ENCODE results near the gene ZMYM4. TPM values are rescaled to one million over a fixed set of nuclear protein-coding genes. Genes with fewer than 3 reads are reported as not detected.
A peak's percentile ranks its signal among the peaks of the same experiment; 100 is the strongest.
"Not testable (repeated sequence)": the region's sequence is repeated elsewhere in the genome, so short reads cannot be mapped to it uniquely, and the experiment has no call there.

The ZMYM4 gene
- total RNA-seq, 2 experiments from 2014 or later, result 30.9 to 32.7 TPM

DNA sequence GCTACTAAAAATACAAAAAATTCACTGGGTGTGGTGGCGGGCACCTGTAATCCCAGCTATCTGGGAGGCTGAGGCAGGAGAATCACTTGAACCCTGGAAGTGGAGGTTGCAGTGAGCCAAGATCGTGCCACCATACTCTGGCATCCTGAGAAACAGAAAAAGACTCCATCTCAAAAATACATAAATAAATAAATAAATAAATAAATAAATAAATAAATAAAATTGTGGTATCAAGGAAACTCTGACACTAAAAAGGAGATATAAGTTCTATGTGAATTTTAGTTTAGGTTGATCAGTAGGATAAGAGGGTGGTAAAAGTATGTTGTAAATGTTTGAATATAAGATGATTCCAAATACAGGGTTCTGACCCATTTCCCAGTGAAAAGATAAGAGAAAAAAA is 63.1 kb downstream of the ZMYM4 start:
- H3K27me3 Mint-ChIP-seq, DNase-seq, H3K9me3 Mint-ChIP-seq, H3K4me1 Mint-ChIP-seq, H3K4me3 Mint-ChIP-seq, H3K27ac Mint-ChIP-seq: not testable (repeated sequence)
- H3K36me3 Mint-ChIP-seq, result peaks cover 10% of the 10 kb centered on the region

DNA sequence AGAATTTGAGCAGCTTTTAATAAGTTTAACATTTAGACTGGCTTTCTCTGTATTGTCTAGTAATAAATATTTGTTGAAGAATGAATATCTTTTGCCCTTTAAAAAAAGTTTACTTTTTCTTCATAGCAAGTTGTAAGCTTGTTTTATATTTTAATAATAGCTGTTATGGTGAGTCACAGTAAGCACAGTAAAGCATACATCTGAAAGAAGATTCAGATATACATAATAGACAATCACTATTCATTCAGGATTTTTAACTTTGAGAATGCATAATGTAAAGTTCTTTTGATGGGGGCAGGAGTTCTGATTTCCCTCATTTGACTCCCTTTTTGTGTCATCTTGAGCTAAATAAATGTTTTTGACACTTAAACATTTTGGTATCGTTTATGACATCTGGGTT is 66.0 kb downstream of the ZMYM4 start:
- Mint-ChIP-seq H3K9me3 (no peaks in the 10 kb centered on the region), H3K4me3 (no peak overlapping the region), H3K27me3 (no peaks in the 10 kb centered on the region)

DNA sequence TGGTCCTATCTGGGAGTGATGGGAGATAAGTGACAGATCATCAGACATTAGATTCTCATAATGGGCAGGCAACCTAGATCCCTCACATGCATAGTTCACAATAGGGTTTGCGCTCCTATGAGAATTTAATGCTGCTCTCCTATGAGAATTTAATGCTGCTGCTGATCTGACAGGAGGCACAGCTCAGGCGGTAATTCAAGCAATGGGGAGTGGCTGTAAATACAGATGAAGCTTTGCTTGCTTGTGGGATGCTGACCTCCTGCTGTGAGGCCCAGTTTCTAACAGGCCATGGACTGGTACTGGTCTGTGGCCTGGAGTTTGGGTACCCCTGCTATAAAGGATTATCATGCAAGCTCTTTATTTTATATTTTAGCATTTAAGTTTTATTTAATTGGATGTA is 72.0 kb downstream of the ZMYM4 start:
- H3K4me3 Mint-ChIP-seq, result no peak overlapping the region
- no peaks in the 10 kb centered on the region for H3K27me3 Mint-ChIP-seq
- no peaks in the 10 kb centered on the region for H3K9me3 Mint-ChIP-seq
- DNase-seq, result no peak
- H3K27ac Mint-ChIP-seq, result no peak overlapping the region
- peaks cover 15% of the 10 kb centered on the region for H3K36me3 Mint-ChIP-seq
- H3K4me1 Mint-ChIP-seq, result peaks cover 6% of the 10 kb centered on the region

More for the DNA sequence above, 66.0 kb downstream of the ZMYM4 start:
- no peak for DNase-seq
- no peak overlapping the region for H3K27ac Mint-ChIP-seq
- peaks cover 1% of the 10 kb centered on the region for H3K4me1 Mint-ChIP-seq
- H3K36me3 Mint-ChIP-seq, result peaks cover 15% of the 10 kb centered on the region

DNA sequence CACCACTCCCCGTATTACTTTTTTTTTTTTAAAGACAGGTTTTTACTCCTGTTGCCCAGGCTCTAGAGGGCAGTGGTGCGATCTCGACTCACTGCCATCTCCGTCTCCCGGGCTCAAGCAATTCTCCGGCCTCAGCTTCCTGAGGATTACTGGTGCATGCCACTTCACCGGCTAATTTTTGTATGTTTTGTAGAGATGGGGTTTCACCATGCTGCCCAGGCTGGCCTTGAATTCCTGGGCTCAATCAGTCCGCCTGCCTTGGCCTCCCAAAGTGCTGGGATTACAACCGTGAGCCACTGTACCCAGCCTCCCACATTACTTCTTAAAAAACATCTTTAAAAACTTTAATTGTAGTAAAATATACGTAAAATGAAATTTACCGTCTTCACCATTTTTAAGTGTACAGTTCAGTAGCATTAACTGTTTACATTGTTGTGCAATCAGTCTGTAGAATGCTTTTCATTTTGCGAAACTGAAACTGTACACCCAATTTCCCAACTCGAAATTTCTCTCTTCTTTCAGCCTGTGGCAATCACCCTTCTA is 77.0 kb downstream of the ZMYM4 start:
- H3K9me3 Mint-ChIP-seq, result no peaks in the 10 kb centered on the region
- no peaks in the 10 kb centered on the region for H3K27me3 Mint-ChIP-seq
- no peak overlapping the region for H3K27ac Mint-ChIP-seq
- H3K36me3 Mint-ChIP-seq, result no peaks in the 10 kb centered on the region
- no peak overlapping the region for H3K4me3 Mint-ChIP-seq
- DNase-seq, result no peak
- peaks cover 11% of the 10 kb centered on the region for H3K4me1 Mint-ChIP-seq

DNA sequence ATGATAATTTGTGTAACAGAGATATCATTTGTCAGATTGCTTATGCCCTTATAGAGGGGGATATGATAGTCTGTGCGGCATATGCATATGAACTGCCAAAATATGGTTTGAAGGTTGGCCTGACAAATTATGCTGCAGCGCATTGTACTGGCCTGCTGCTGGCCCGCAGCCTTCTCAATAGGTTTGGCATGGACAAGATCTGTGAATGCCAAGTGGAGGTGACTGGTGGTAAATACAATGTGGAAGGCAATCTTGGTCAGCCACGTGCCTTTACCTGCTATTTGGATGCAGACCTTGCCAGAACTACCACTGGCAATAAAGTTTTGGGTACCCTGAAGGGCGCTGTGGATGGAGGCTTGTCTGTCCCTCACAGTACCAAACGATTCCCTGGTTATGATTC is 82.4 kb downstream of the ZMYM4 start:
- Mint-ChIP-seq H3K4me3 (no peak overlapping the region), H3K4me1 (peaks cover 3% of the 10 kb centered on the region), H3K9me3 (no peaks in the 10 kb centered on the region), H3K27ac (no peak overlapping the region), H3K27me3 (no peaks in the 10 kb centered on the region), H3K36me3 (peaks cover 8% of the 10 kb centered on the region)
- DNase-seq, result no peak

DNA sequence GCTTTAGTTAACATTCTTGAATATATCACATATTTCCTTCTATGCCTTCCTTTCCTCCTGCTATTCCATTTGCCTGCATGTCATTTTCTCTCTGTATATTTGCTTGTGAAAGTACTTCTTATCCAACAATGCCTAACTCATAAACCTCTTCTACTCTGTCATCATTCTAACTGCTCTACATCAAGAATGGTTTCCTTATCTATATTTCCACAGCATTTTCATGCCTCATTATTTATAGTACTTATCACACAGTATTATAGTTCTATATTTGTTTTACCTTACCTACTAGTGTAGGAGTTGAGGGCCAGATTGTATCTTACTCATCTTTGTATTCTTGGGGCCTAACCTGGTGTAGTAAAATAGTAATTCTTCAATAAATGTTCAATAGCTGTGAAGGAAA is 91.5 kb downstream of the ZMYM4 start:
- Mint-ChIP-seq H3K9me3 (no peaks in the 10 kb centered on the region), H3K36me3 (peaks cover 13% of the 10 kb centered on the region), H3K27ac (no peak overlapping the region), H3K27me3 (no peaks in the 10 kb centered on the region), H3K4me1 (peaks cover 5% of the 10 kb centered on the region), H3K4me3 (no peak overlapping the region)
- DNase-seq, result no peak

DNA sequence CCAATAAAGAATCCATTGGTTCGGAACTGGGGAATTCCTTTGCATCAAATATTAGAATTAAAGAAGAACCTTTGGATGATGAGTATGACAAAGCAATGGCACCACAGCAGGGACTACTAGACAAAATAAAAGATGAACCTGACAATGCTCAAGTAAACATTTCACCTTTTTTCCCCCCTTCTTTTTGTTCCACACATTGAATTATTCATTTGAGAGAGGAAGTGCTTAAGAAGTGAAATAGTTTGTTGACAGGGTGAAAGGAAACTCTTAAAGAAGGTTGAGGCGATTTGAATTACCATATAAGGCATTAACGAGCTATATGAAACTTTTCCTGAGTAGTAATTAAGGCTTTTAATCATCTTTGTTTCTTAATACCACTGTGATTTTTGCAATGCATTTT is 93.1 kb downstream of the ZMYM4 start:
- no peak for DNase-seq
- peaks cover 13% of the 10 kb centered on the region for H3K36me3 Mint-ChIP-seq
- peaks cover 5% of the 10 kb centered on the region for H3K4me1 Mint-ChIP-seq
- no peak overlapping the region for H3K4me3 Mint-ChIP-seq
- H3K27me3 Mint-ChIP-seq, result no peaks in the 10 kb centered on the region
- no peak overlapping the region for H3K27ac Mint-ChIP-seq
- no peaks in the 10 kb centered on the region for H3K9me3 Mint-ChIP-seq

DNA sequence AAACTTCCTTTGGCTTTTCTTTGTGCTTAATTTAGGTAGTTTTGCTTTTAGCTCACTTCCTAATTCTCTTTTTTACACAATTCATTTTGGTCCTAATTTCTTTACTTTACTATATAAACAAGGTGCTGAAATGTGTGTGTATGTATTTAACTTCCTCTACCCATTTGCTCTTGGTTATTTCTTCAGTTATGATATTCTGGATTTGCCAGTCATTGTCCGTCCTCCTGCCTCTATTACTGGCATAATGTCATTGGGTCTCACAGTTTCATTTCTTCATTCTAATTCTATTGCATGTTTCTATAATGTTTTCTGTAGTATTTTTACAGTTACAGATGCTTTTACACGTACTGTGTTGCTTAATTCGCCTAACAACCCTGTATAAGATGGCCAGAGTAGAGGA is 96.2 kb downstream of the ZMYM4 start:
- Mint-ChIP-seq H3K36me3 (peaks cover 13% of the 10 kb centered on the region), H3K27ac (no peak overlapping the region), H3K27me3 (no peaks in the 10 kb centered on the region), H3K4me3 (no peak overlapping the region), H3K9me3 (no peaks in the 10 kb centered on the region), H3K4me1 (peaks cover 5% of the 10 kb centered on the region)
- DNase-seq, result no peak

DNA sequence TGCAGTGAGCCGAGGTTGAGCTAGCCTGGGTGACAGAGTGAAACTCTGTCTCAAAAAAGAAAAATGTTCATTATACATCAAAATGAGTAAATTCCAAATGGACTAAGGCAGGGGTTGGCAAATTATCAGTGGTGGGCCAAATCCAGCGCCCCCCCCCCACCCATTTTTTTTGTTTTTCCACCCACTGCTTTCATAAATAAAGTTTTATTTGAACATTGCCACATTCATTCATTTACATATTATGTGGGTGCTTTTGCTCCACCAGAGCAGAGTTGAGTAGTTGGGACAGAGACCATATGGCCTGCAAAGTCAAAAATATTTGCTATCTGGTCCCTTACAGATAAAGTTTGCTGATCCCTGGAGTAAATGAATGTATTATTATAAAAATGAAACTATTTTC is 99.4 kb downstream of the ZMYM4 start:
- no peaks in the 10 kb centered on the region for H3K9me3 Mint-ChIP-seq
- DNase-seq, result no peak
- no peak overlapping the region for H3K4me3 Mint-ChIP-seq
- no peaks in the 10 kb centered on the region for H3K27me3 Mint-ChIP-seq
- H3K36me3 Mint-ChIP-seq, result no peaks in the 10 kb centered on the region
- H3K27ac Mint-ChIP-seq, result no peak overlapping the region
- H3K4me1 Mint-ChIP-seq, result no peaks in the 10 kb centered on the region

DNA sequence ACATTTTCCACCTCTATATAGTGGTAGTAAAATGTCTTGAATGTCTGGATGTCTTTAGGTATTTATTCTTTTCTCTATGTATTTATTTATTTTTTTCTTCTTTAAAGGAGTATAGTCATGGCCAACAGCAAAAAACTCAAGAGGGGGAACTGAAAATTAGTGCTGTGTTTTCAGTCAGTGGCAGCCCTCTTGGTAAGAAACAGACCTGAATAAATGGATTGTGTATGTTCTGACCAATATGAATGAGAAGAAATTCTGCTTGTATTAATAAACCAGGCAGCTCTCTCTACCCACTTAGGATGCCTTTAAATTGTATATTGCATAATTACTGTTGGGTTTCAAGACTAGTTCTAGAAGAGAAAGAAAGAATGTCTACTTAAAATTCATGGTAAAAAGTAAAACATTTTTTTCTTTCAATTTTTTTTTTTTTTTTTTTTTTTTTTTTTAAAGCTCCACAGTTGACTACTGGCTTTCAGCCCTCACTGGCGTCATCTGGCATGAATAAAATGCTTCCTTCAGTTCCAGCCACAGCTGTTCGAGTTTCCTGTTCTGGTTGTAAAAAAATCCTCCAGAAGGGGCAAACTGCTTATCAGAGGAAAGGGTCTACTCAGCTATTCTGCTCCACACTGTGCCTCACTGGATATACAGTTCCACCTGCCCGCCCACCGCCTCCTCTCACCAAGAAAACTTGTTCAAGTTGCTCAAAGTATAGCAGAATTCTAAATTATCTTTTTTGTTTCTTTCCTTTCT is 101.6 kb downstream of the ZMYM4 start:
- H3K27me3 Mint-ChIP-seq, result no peaks in the 10 kb centered on the region
- DNase-seq, result no peak
- H3K27ac Mint-ChIP-seq, result no peak overlapping the region
- H3K9me3 Mint-ChIP-seq, result no peaks in the 10 kb centered on the region
- H3K4me1 Mint-ChIP-seq, result no peaks in the 10 kb centered on the region
- H3K36me3 Mint-ChIP-seq, result peaks cover 4% of the 10 kb centered on the region
- no peak overlapping the region for H3K4me3 Mint-ChIP-seq

DNA sequence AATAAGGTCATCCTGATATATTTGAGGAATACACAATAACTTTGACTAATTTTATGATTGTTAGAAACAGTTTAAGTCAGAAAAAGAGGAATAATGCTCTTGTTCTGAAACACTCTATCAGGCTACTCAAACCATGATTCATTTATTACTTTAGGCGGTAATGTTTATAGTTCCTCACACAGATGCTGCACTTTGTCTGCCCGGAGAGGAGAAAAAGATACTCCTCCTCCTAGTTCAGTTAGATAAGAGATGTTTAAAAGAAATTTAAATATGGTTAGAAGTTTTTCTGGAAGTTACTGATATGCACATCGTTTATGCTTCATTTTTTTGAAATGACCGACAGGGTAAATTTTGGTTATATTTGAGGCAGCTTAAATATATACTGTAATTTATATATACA is 103.0 kb downstream of the ZMYM4 start:
- Mint-ChIP-seq H3K27me3 (no peaks in the 10 kb centered on the region), H3K27ac (no peak overlapping the region), H3K36me3 (peaks cover 4% of the 10 kb centered on the region), H3K9me3 (no peaks in the 10 kb centered on the region), H3K4me1 (no peaks in the 10 kb centered on the region), H3K4me3 (no peak overlapping the region)
- no peak for DNase-seq

DNA sequence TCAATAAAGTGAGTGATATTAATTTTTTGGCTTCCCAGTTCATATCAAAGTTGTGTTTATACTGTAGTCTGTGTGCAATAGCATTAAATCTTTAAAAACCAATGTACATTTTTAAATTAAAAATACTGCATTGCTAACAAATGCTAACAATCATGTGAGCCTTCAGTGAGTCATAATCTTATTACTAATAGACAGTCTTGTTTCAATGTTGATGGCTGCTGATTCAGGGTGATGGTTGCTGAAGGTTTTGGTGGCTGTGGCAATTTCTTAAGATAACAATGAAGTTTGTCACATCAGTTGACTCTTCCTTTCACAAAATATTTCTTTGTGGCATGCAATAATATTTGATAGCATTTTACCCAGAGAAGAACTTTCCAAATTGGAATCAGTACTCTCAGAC is 109.0 kb downstream of the ZMYM4 start:
- no peak overlapping the region for H3K4me3 Mint-ChIP-seq
- DNase-seq, result no peak
- no peaks in the 10 kb centered on the region for H3K9me3 Mint-ChIP-seq
- H3K27ac Mint-ChIP-seq, result no peak overlapping the region
- no peaks in the 10 kb centered on the region for H3K27me3 Mint-ChIP-seq
- H3K4me1 Mint-ChIP-seq, result no peaks in the 10 kb centered on the region
- H3K36me3 Mint-ChIP-seq, result peaks cover 4% of the 10 kb centered on the region

DNA sequence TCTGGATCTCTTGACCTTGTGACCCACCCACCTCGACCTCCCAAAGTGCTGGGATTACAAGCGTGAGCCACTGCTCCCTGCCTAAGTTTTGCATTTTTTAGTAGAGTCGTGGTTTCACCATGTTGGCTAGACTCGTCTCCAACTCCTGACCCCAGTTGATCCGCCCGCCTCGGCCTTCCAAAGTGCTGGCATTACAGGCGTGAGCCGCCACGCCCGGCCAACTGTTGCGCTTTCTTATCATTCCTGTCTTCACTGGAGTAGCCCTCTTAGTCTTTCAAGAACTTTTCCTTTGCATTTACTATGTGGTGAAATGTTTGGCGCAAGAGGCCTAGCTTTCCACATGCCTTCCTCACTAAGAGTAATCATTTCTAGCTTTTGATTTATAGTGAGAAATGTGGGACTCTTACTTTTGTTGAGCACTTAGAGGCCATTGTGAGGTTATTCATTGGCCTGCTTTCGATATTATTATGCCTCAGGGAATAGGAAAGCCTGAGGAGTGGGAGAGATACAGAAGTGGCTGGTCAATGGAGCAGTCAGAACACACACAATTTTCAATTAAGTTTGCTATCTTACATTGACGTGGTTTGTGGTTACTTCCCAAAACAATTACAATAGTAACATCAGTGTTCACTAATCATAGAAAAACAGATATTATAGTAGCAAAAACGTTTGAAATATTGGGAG is 111.0 kb downstream of the ZMYM4 start:
- Mint-ChIP-seq H3K27me3 (no peaks in the 10 kb centered on the region), H3K4me1 (no peaks in the 10 kb centered on the region), H3K36me3 (peaks cover 4% of the 10 kb centered on the region), H3K27ac (no peak overlapping the region), H3K9me3 (no peaks in the 10 kb centered on the region), H3K4me3 (no peak overlapping the region)
- no peak for DNase-seq

DNA sequence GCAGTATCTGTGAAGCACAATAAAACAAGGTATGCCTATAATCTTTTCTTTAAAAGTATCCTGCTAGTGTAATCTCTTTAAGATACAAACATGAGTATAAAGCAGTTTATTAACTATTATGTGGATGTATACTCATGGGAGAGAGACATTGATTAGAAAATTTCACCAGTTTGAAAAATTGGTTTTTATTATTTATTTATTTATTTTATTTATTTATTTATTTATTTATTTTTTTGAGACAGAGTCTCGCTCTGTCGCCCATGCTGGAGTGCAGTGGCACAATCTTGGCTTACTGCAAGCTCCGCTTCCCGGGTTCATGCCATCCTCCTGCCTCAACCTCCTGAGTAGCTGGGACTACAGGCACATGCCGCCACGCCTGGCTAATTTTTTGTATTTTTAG is 111.6 kb downstream of the ZMYM4 start:
- not testable (repeated sequence) for DNase-seq, H3K4me3 Mint-ChIP-seq, H3K4me1 Mint-ChIP-seq, H3K9me3 Mint-ChIP-seq, H3K27me3 Mint-ChIP-seq, H3K36me3 Mint-ChIP-seq
- peak overlapping the region; percentile 25 for H3K27ac Mint-ChIP-seq

DNA sequence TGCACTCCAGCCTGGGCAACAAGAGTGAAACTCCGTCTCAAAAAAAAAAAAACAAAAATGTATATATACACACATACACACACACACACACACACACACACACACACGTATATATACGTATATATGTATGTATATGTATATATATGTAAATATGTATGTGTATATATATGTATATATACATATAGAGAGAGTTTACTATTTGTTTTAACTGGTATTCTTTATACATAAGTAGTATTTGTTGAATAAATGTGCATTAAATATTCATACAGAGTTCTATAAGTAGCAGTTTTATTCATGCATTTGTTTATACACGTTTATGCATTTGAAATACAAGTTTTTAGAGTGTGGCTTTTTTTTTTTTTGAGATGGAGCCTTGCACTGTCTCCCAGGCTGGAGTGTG is 113.6 kb downstream of the ZMYM4 start:
- Mint-ChIP-seq H3K4me1 (no peaks in the 10 kb centered on the region), H3K4me3 (no peak overlapping the region), H3K36me3 (peaks cover 7% of the 10 kb centered on the region), H3K27ac (no peak overlapping the region), H3K9me3 (no peaks in the 10 kb centered on the region), H3K27me3 (no peaks in the 10 kb centered on the region)
- no peak for DNase-seq

DNA sequence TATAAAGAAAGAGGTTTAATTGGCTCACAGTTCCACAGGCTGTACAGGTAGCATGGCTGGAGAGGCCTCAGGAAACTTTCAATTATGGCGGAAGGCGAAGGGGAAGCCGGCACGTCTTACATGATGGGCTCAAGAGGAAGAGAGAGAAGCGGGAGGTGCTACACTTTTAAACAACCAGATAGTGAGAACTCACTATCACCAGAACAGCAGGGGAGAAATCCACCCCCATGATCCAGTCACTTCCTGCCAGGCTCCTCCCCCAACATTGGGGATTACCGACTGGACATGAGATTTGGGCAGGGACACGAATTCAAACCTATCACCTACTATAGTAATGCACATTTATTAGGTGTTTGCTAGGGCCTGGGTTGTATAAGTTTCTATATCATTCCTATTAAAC is 117.8 kb downstream of the ZMYM4 start:
- Mint-ChIP-seq H3K4me1 (no peaks in the 10 kb centered on the region), H3K36me3 (peaks cover 13% of the 10 kb centered on the region), H3K4me3 (no peak overlapping the region), H3K27me3 (no peaks in the 10 kb centered on the region), H3K27ac (no peak overlapping the region), H3K9me3 (no peaks in the 10 kb centered on the region)
- no peak for DNase-seq
